ENCODE results near the gene ADRA2C. TPM values are rescaled to one million over a fixed set of nuclear protein-coding genes. Genes with fewer than 3 reads are reported as not detected.

ADRA2C gene
- total RNA-seq, 1 experiment from 2014 or later, result 8.6 TPM

- WGBS (ENCODE audit: extremely low coverage, insufficient read length, low lambda C conversion rate), result no CpG with 5 or more reads among the region's 8 CpGs
- H3K36me3 Mint-ChIP-seq (ENCODE audit: insufficient read depth in 1 of 3, low read depth in 3 of 3), result peaks cover 0 to 2% (median 0%) of the 10 kb centered on the region in 3 experiments; a peak in 1 of 7 replicates
- no peak overlapping the region for H3K27ac ChIP-seq (ENCODE audit: insufficient read length, low read depth, low read length)
Measured at GRCh38 chr4:3816256-3816825, 50.2 kb downstream of the ADRA2C start.

More at GRCh38 chr4:3816256-3816825, 50.2 kb downstream of the ADRA2C start:
- no peaks in the 10 kb centered on the region for H4K20me1 ChIP-seq (ENCODE audit: control insufficient read depth, insufficient read depth, insufficient read length)
- no peak overlapping the region for H2BK15ac ChIP-seq (ENCODE audit: low read depth, low read length)
- H3K27ac Mint-ChIP-seq, result no peak overlapping the region
- H3K56ac ChIP-seq (ENCODE audit: insufficient read length, low read depth, low read length), result no peak overlapping the region
- no peaks in the 10 kb centered on the region for H3K23me2 ChIP-seq (ENCODE audit: insufficient read length, low read depth, low read length, poor library complexity, severe bottlenecking)
- H4K5ac ChIP-seq (ENCODE audit: insufficient read length, low read depth, low read length), result no peak overlapping the region
- no peaks in the 10 kb centered on the region for H3K4me1 ChIP-seq (ENCODE audit: insufficient read depth, low read length)
- DNase-seq, result no peak
- H3K79me2 ChIP-seq (ENCODE audit: insufficient read depth, low read length), result no peaks in the 10 kb centered on the region
- H3K14ac ChIP-seq (ENCODE audit: insufficient read depth, low read length), result no peak overlapping the region
- no peak overlapping the region for H2BK20ac ChIP-seq (ENCODE audit: low read depth, low read length, poor library complexity, severe bottlenecking)
- H3K9me3 ChIP-seq (ENCODE audit: control insufficient read depth, low read depth, low read length), result no peaks in the 10 kb centered on the region
- H4K8ac ChIP-seq (replicated peaks; ENCODE audit: insufficient read length, low read depth, low read length), result no peak overlapping the region
- no peak overlapping the region for H2AFZ ChIP-seq (ENCODE audit: low read length)
- no peak overlapping the region for H2BK120ac ChIP-seq (ENCODE audit: low read depth, low read length, poor library complexity, severe bottlenecking)
- peaks cover 17% of the 10 kb centered on the region for H3K27me3 Mint-ChIP-seq (ENCODE audit: low read depth)
- H3K9ac ChIP-seq (ENCODE audit: extremely low read depth, insufficient read length, low read length), result no peak overlapping the region
- H3K18ac ChIP-seq (ENCODE audit: insufficient read length, low read depth, low read length), result no peak overlapping the region
- no peaks in the 10 kb centered on the region for H3K27me3 ChIP-seq (ENCODE audit: insufficient read depth, low read length)
- H2BK12ac ChIP-seq (ENCODE audit: insufficient read length, low read depth, low read length), result no peak overlapping the region
- H4K91ac ChIP-seq (ENCODE audit: insufficient read length, low read depth, low read length), result no peak overlapping the region
- peaks cover 4 to 6% of the 10 kb centered on the region in 2 experiments; a peak in 4 of 5 replicates for H3K9me3 Mint-ChIP-seq
- H2AK5ac ChIP-seq (ENCODE audit: insufficient read length, low read length), result no peak overlapping the region
- H3T11ph ChIP-seq (ENCODE audit: low read length), result no peak overlapping the region
- peaks cover 4 to 13% of the 10 kb centered on the region in 2 experiments; a peak in 3 of 4 replicates for H3K4me1 Mint-ChIP-seq
- no peak for TF ChIP-seq CTCF (conservative IDR thresholded peaks at IDR 0.05)
- H2BK5ac ChIP-seq (ENCODE audit: insufficient read length, low read length), result no peak overlapping the region
- H3K4me3 Mint-ChIP-seq, result no peak overlapping the region
- H3K23ac ChIP-seq (ENCODE audit: insufficient read length, low read depth, low read length), result no peak overlapping the region
- H3K4ac ChIP-seq (ENCODE audit: low read depth, low read length), result no peak overlapping the region
- H3K4me2 ChIP-seq (ENCODE audit: insufficient read depth, insufficient read length, low read length), result no peak overlapping the region
- H3K79me1 ChIP-seq (ENCODE audit: insufficient read depth, low read depth, low read length, poor library complexity, severe bottlenecking), result no peaks in the 10 kb centered on the region

Data from H9 (cell line).